ENCODE data around the gene RMND1. TPM values are rescaled to one million over a fixed set of nuclear protein-coding genes. Genes with fewer than 3 reads are reported as not detected.
"Not testable (repeated sequence)": the region's sequence is repeated elsewhere in the genome, so short reads cannot be mapped to it uniquely, and the experiment has no call there.

The RMND1 gene
- total and polyA plus RNA-seq, 2 experiments from 2014 or later: 29.9 to 30.6 TPM

DNA sequence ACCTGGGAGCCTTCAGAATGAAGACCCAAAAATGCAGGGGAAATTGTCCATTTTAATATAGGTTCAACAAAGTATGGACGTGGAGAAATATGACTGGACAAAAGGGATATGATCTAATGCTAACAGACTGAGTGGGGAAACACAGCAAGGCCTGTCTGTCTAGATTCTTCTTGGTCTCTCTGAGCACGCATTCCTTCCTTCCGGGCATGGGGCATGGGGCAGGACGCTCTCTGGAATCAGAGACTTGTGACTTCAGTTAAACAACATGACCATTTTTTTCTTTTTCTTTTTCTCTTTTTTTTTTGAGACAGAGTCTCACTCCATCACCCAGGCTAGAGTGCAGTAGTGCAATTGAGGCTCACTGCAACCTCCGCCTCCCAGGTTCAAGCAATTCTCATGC lies 92.4 kb downstream of the RMND1 start:
- H3K9me3 ChIP-seq (ENCODE audit: low read depth): no peaks in the 10 kb centered on the region
- no peak overlapping the region for H3K4me3 ChIP-seq
- H3F3A ChIP-seq (ENCODE audit: insufficient read depth): peaks cover 10% of the 10 kb centered on the region
- 94 to 99% methylated on average over 5 of the region's 5 CpGs for WGBS, 2 experiments (ENCODE audit: low coverage in 1 of 2, low lambda C conversion rate in 2 of 2, missing lambda C conversion rate in 2 of 2)
- H3K27me3 ChIP-seq (replicated peaks; ENCODE audit: insufficient read depth): no peaks in the 10 kb centered on the region
- no peak overlapping the region for H3K4me2 ChIP-seq (ENCODE audit: unreplicated experiment)
- H3K9me2 ChIP-seq (ENCODE audit: insufficient read depth): no peaks in the 10 kb centered on the region
- no peaks in the 10 kb centered on the region for H4K20me1 ChIP-seq (ENCODE audit: insufficient read depth)
- H3K4me1 ChIP-seq (ENCODE audit: insufficient read depth): peaks cover 7% of the 10 kb centered on the region; the same call in 1 of the 2 replicates
- no peak for DNase-seq
- H3K9ac ChIP-seq: no peak overlapping the region
- in situ Hi-C loops (cut with MboI): no loop called here
- H3K27ac ChIP-seq: no peak overlapping the region
- H3K36me3 ChIP-seq (ENCODE audit: low read depth): peaks cover 8% of the 10 kb centered on the region; the same call in 1 of the 2 replicates
- H3K79me2 ChIP-seq (ENCODE audit: insufficient read depth): no peaks in the 10 kb centered on the region
- no peak overlapping the region for H2AFZ ChIP-seq
- TF ChIP-seq EZH2 (IDR thresholded peaks at IDR 0.05; ENCODE audit: insufficient read depth, poor library complexity, severe bottlenecking) (no peak), EZH2phosphoT487 (IDR thresholded peaks at IDR 0.05; ENCODE audit: insufficient read depth, low read depth) (no peak)

DNA sequence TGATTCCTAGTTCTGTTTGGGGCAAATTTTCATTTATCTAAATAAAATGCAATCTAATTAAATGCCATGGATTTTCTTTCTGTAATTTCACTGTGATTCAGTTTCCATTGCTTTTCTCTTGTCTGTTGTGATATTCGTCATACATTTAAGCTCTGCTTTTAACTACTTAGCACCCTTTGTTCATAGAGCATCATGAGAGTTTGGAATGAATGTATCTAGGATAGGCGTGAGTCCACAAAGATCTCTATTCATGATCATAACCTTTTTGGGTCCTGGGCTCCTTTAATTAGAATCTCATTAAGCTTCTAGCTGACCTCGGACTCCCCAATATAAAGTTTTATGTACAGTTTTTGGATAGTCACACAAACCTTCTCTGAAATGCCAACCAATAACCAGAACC lies 93.5 kb downstream of the RMND1 start:
- H3K36me3 ChIP-seq (ENCODE audit: low read depth): 0 out of 2 replicates have a peak, but pooled peaks cover 8% of the 10 kb centered on the region
- no peaks in the 10 kb centered on the region for H4K20me1 ChIP-seq (ENCODE audit: insufficient read depth)
- no peaks in the 10 kb centered on the region for H3K27me3 ChIP-seq (replicated peaks; ENCODE audit: insufficient read depth)
- peaks cover 10% of the 10 kb centered on the region; the same call in 1 of the 2 replicates for H3F3A ChIP-seq (ENCODE audit: insufficient read depth)
- H3K9me3 ChIP-seq (ENCODE audit: low read depth): no peaks in the 10 kb centered on the region
- no peak overlapping the region for H2AFZ ChIP-seq
- no peak overlapping the region for H3K4me2 ChIP-seq (ENCODE audit: unreplicated experiment)
- 80 to 87% methylated on average over 3 of the region's 3 CpGs for WGBS, 2 experiments (ENCODE audit: low coverage in 1 of 2, low lambda C conversion rate in 2 of 2, missing lambda C conversion rate in 2 of 2)
- DNase-seq: no peak
- H3K4me3 ChIP-seq: no peak overlapping the region
- TF ChIP-seq EZH2phosphoT487 (IDR thresholded peaks at IDR 0.05; ENCODE audit: insufficient read depth, low read depth) (no peak), EZH2 (IDR thresholded peaks at IDR 0.05; ENCODE audit: insufficient read depth, poor library complexity, severe bottlenecking) (no peak)
- H3K4me1 ChIP-seq (ENCODE audit: insufficient read depth): peaks cover 7% of the 10 kb centered on the region; the same call in 1 of the 2 replicates
- no peaks in the 10 kb centered on the region for H3K9me2 ChIP-seq (ENCODE audit: insufficient read depth)
- no peak overlapping the region for H3K27ac ChIP-seq
- H3K79me2 ChIP-seq (ENCODE audit: insufficient read depth): no peaks in the 10 kb centered on the region
- in situ Hi-C loops (cut with MboI): no loop called here
- no peak overlapping the region for H3K9ac ChIP-seq

DNA sequence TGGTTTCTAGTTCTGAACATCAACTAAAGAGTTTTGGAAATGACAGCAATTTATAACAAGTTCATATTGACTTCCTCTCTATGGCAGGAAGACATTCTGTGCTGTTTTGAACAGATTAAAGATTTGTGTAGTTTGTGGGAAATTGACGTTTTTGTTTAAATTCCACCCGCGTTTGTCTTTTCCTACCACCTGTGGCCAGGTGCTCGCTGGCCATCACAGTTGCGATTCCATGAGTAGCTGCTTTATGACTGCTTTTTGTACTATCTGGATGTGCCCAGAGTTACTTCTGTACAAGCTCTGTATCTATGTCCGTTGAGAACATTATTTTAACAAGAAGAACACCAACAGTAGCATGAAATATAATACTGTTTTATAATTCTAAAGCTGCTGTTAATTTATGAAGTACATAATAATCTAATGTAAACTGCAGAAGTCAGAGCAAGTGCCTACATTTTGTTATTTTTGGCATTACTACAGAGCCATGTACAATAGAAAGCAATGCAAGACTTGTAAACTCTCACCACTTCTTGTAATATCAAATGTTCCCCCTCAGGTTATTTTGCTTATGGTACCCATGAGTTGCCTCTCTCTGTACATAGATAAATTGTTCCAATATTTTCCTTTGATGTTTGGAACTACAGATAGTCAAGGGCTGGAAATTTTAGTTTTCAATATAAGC lies 94.0 kb downstream of the RMND1 start:
- no peak overlapping the region for H2AFZ ChIP-seq
- H3K9me3 ChIP-seq (ENCODE audit: low read depth): no peaks in the 10 kb centered on the region
- H3K36me3 ChIP-seq (ENCODE audit: low read depth): 0 out of 2 replicates have a peak, but pooled peaks cover 8% of the 10 kb centered on the region
- H3K9me2 ChIP-seq (ENCODE audit: insufficient read depth): no peaks in the 10 kb centered on the region
- peaks cover 7% of the 10 kb centered on the region; the same call in 1 of the 2 replicates for H3K4me1 ChIP-seq (ENCODE audit: insufficient read depth)
- H3K27ac ChIP-seq: no peak overlapping the region
- H3K4me2 ChIP-seq (ENCODE audit: unreplicated experiment): peak overlapping the region; percentile 72
- DNase-seq: no peak
- no peak for TF ChIP-seq EZH2 (IDR thresholded peaks at IDR 0.05; ENCODE audit: insufficient read depth, poor library complexity, severe bottlenecking)
- TF ChIP-seq EZH2phosphoT487 (IDR thresholded peaks at IDR 0.05; ENCODE audit: insufficient read depth, low read depth): no peak
- no peak overlapping the region for H3K9ac ChIP-seq
- no peaks in the 10 kb centered on the region for H3K79me2 ChIP-seq (ENCODE audit: insufficient read depth)
- H3K4me3 ChIP-seq: no peak overlapping the region
- H3K27me3 ChIP-seq (replicated peaks; ENCODE audit: insufficient read depth): no peaks in the 10 kb centered on the region
- peaks cover 14% of the 10 kb centered on the region; the same call in 1 of the 2 replicates for H3F3A ChIP-seq (ENCODE audit: insufficient read depth)
- in situ Hi-C loops (cut with MboI): no loop called here
- H4K20me1 ChIP-seq (ENCODE audit: insufficient read depth): no peaks in the 10 kb centered on the region
- 88 to 89% methylated on average over 6 of the region's 6 CpGs for WGBS, 2 experiments (ENCODE audit: low coverage in 1 of 2, low lambda C conversion rate in 2 of 2, missing lambda C conversion rate in 2 of 2)

DNA sequence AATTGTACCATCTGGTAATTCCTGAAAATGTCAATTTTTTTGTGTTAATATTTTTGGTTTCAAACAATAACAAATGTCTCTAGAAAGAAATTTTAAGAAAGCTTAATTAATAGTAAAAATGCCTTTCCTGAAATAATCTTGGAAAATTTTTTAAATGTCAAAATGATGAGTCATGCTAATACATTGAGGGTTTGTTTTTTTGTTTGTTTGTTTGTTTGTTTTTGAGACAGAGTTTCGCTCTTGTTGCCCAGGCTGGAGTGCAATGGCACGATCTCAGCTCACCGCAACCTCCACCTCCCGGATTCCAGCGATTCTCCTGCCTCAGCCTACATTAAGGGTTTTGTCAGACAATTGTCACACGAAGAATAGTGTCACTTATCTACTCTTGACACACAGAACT lies 94.9 kb downstream of the RMND1 start:
- H3K9me2 ChIP-seq (ENCODE audit: insufficient read depth); H3K27ac ChIP-seq; H3K9me3 ChIP-seq (ENCODE audit: low read depth); H3K27me3 ChIP-seq (replicated peaks; ENCODE audit: insufficient read depth); H4K20me1 ChIP-seq (ENCODE audit: insufficient read depth); H3K4me1 ChIP-seq (ENCODE audit: insufficient read depth); in situ Hi-C loops (cut with MboI); H3K36me3 ChIP-seq (ENCODE audit: low read depth); H3K79me2 ChIP-seq (ENCODE audit: insufficient read depth): not testable (repeated sequence)
- peak; percentile 14 for DNase-seq
- Histone ChIP-seq H3K9ac (peak overlapping the region; percentile 2; the same call in 1 of the 2 replicates), H2AFZ (peak overlapping the region; percentile 58; the same call in 1 of the 2 replicates), H3K4me2 (ENCODE audit: unreplicated experiment) (peak overlapping the region; percentile 72), H3F3A (ENCODE audit: insufficient read depth) (peaks cover 14% of the 10 kb centered on the region; the same call in 1 of the 2 replicates), H3K4me3 (peak overlapping the region; percentile 51)
- WGBS, 2 experiments (ENCODE audit: low coverage in 1 of 2, low lambda C conversion rate in 2 of 2, missing lambda C conversion rate in 2 of 2): 69 to 71% methylated on average over 6 of the region's 6 CpGs

Small RNA genes lying within 50 kb of the gene (small RNA-seq; reads per million reads assigned to genes)
- not detected for gene RF00019 (ENCODE audit: low read depth, low replicate concordance)

Other genes starting within 250 kb of the RMND1 start
- gene AKAP12, start 212.2 kb downstream of the RMND1 start, total RNA-seq (2014; rRNA removed; shearing (Covaris generic)): 15.2 and 15.7 TPM in 2 replicates
- 20.4 and 24.6 TPM in 2 replicates for gene AKAP12, start 212.2 kb downstream of the RMND1 start, polyA plus RNA-seq (2016; fragmentation: Nextera tagmentation; extraction: Ambion mirVana)
- gene ZBTB2, start 60.6 kb downstream of the RMND1 start, total RNA-seq (2014; rRNA removed; shearing (Covaris generic)): 11.6 and 13.7 TPM in 2 replicates
- 9.7 and 9.9 TPM in 2 replicates for gene ZBTB2, start 60.6 kb downstream of the RMND1 start, polyA plus RNA-seq (2016; fragmentation: Nextera tagmentation; extraction: Ambion mirVana)
- 0.11 TPM in 1 of 2 replicates, not detected in the other for gene CCDC170, start 41.9 kb upstream of the RMND1 start, total RNA-seq (2014; rRNA removed; shearing (Covaris generic))
- 0.27 and 0.49 TPM in 2 replicates for gene CCDC170, start 41.9 kb upstream of the RMND1 start, polyA plus RNA-seq (2016; fragmentation: Nextera tagmentation; extraction: Ambion mirVana)